Measurements from ENCODE around the gene NOS2. TPM values are rescaled to one million over a fixed set of nuclear protein-coding genes. Genes with fewer than 3 reads are reported as not detected.
"Not testable (repeated sequence)": the region's sequence is repeated elsewhere in the genome, so short reads cannot be mapped to it uniquely, and the experiment has no call there.

NOS2 gene
- total RNA-seq, 1 donor from 2014 or later = 0.09 TPM

DNA sequence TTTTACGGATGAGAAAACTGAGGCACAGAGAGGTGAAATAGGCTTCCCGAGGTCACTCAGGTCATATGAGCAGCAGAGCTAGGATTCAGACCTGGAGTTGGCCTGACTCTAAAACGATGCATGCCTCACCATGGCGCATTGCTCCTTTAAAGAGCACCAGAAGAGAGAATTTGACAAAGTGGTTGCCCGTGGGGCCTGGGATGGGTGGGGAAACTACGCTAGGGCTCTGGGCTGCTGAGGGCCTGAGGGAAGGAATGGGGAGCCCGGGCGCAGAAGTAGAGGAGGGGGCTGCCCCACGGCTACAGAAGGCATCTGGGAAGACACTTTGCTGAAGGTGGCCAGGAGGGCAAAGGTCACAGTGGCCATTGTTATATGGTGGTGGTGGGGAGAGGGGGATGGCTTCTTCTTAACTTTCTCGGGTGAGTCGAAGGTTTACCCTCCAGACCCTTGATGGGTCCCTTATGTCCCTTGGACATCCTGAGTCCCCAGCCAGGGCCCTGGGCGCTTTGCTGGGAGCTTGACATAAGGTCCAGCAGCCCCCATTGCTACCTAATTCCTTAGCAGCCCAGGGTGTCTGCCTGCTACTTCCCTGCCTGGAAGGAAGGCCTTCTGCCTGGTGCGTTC, 55.0 kb downstream of the NOS2 start:
- H3K36me3 Mint-ChIP-seq (ENCODE audit: low read depth, unreplicated experiment); H3K27ac ChIP-seq (ENCODE audit: low read depth, low read length); H3K9me3 ChIP-seq (ENCODE audit: insufficient read depth, low read depth, low read length); H4K20me1 ChIP-seq (ENCODE audit: insufficient read depth, low read length); H3K4me2 ChIP-seq (ENCODE audit: low read length); H3K27me3 Mint-ChIP-seq (ENCODE audit: low read depth, unreplicated experiment); H3K9me3 Mint-ChIP-seq (ENCODE audit: unreplicated experiment); H3K4me3 Mint-ChIP-seq (ENCODE audit: unreplicated experiment); H3K79me2 ChIP-seq (ENCODE audit: insufficient read depth, low read length); H3K4me1 Mint-ChIP-seq (ENCODE audit: low read depth, unreplicated experiment); FAIRE-seq; H2AFZ ChIP-seq (ENCODE audit: low read depth, low read length); H3K4me1 ChIP-seq (ENCODE audit: insufficient read depth, low read length); H3K27ac Mint-ChIP-seq (ENCODE audit: unreplicated experiment); H3K4me3 ChIP-seq (ENCODE audit: insufficient read depth, low read depth, low read length); H3K27me3 ChIP-seq (ENCODE audit: insufficient read depth, low read length); DNase-seq (ENCODE audit: low read depth); H3K9ac ChIP-seq (ENCODE audit: low read length); H3K36me3 ChIP-seq (ENCODE audit: insufficient read depth, low read length): not testable (repeated sequence)

DNA sequence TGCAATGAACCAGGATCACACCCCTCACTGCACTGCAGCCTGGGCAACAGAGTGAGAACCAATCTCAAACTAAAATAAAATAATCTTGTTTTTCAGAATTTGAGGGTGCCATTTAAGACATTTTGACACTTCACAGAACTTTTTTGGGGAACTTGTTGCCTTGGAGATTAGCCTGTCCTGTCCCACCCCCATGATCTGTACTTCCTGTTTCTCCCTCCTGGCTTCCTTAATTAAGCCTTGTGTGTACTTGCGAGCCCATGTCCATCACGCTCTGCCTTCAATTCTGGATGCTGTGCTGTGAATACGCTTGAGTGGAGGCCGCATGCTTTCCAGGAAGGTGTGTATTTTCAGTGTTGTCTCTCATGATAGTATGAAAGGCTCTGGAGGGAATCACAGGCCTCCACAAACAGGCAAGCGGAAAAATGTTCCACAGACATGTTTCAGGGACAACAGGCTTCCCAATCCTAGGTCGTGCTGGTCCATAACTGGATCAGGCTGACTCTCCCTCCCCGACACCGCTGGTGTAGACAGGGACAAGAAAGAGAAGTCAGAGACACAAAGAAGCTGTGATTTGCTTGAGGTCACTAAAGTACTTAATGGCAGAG, 56.9 kb downstream of the NOS2 start:
- no peaks in the 10 kb centered on the region for H3K4me1 Mint-ChIP-seq (ENCODE audit: low read depth, unreplicated experiment)
- Histone ChIP-seq H3K4me3 (ENCODE audit: insufficient read depth, low read depth, low read length) (no peak overlapping the region), H3K4me1 (ENCODE audit: insufficient read depth, low read length) (no peaks in the 10 kb centered on the region), H3K27me3 (ENCODE audit: insufficient read depth, low read length) (no peaks in the 10 kb centered on the region), H2AFZ (ENCODE audit: low read depth, low read length) (no peak overlapping the region), H3K4me2 (ENCODE audit: low read length) (no peak overlapping the region), H3K79me2 (ENCODE audit: insufficient read depth, low read length) (no peaks in the 10 kb centered on the region), H3K36me3 (ENCODE audit: insufficient read depth, low read length) (no peaks in the 10 kb centered on the region), H4K20me1 (ENCODE audit: insufficient read depth, low read length) (no peaks in the 10 kb centered on the region), H3K9ac (ENCODE audit: low read length) (no peak overlapping the region), H3K27ac (ENCODE audit: low read depth, low read length) (no peak overlapping the region), H3K9me3 (ENCODE audit: insufficient read depth, low read depth, low read length) (no peaks in the 10 kb centered on the region)
- FAIRE-seq (no peak), DNase-seq (ENCODE audit: low read depth) (no peak)
- peaks cover 3% of the 10 kb centered on the region for H3K27me3 Mint-ChIP-seq (ENCODE audit: low read depth, unreplicated experiment)
- H3K27ac Mint-ChIP-seq (ENCODE audit: unreplicated experiment) = no peak overlapping the region
- H3K9me3 Mint-ChIP-seq (ENCODE audit: unreplicated experiment) = peaks cover 2% of the 10 kb centered on the region
- H3K36me3 Mint-ChIP-seq (ENCODE audit: low read depth, unreplicated experiment) = no peaks in the 10 kb centered on the region
- TF ChIP-seq, protein P1, sequence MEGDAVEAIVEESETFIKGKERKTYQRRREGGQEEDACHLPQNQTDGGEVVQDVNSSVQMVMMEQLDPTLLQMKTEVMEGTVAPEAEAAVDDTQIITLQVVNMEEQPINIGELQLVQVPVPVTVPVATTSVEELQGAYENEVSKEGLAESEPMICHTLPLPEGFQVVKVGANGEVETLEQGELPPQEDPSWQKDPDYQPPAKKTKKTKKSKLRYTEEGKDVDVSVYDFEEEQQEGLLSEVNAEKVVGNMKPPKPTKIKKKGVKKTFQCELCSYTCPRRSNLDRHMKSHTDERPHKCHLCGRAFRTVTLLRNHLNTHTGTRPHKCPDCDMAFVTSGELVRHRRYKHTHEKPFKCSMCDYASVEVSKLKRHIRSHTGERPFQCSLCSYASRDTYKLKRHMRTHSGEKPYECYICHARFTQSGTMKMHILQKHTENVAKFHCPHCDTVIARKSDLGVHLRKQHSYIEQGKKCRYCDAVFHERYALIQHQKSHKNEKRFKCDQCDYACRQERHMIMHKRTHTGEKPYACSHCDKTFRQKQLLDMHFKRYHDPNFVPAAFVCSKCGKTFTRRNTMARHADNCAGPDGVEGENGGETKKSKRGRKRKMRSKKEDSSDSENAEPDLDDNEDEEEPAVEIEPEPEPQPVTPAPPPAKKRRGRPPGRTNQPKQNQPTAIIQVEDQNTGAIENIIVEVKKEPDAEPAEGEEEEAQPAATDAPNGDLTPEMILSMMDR (IDR thresholded peaks at IDR 0.05; ENCODE audit: insufficient read depth, low read depth, low read length) = no peak
- no peak for TF ChIP-seq EZH2 (IDR thresholded peaks at IDR 0.05; ENCODE audit: insufficient read depth, low read length)
- H3K4me3 Mint-ChIP-seq (ENCODE audit: unreplicated experiment) = no peak overlapping the region

DNA sequence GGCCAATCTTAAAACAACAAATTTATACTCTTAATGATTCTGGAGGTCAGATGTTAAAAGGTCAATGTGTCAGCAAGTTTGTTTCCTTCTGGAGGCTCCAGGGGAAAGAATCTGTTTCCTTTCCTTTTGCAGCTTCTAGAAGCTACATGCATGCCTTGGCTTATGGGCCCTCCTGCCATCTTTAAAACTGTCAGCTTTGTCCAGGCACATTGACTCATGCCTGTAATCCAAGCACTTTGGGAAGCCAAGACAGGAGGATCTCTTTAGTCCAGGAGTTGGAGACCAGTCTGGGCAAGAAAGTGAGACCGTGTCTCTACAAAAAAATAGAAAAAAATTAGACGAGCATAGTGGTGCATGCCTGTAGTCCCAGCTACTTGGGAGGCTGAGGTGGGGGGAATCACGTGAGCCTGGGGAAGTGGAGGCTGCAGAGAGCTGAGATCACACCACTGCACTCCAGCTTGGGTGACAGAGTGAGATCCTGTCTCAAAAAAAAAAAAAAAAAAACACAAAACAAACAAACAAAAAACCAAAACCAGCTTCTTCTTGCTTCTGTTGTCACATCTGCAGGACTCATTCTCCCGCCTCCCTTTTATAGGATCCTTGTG, 58.3 kb downstream of the NOS2 start:
- H3K36me3 ChIP-seq (ENCODE audit: insufficient read depth, low read length) = no peaks in the 10 kb centered on the region
- H2AFZ ChIP-seq (ENCODE audit: low read depth, low read length) = no peak overlapping the region
- no peak overlapping the region for H3K9ac ChIP-seq (ENCODE audit: low read length)
- Mint-ChIP-seq H3K36me3 (ENCODE audit: low read depth, unreplicated experiment) (no peaks in the 10 kb centered on the region), H3K27ac (ENCODE audit: unreplicated experiment) (no peak overlapping the region), H3K9me3 (ENCODE audit: unreplicated experiment) (peaks cover 2% of the 10 kb centered on the region), H3K27me3 (ENCODE audit: low read depth, unreplicated experiment) (peaks cover 3% of the 10 kb centered on the region), H3K4me1 (ENCODE audit: low read depth, unreplicated experiment) (no peaks in the 10 kb centered on the region), H3K4me3 (ENCODE audit: unreplicated experiment) (no peak overlapping the region)
- peaks cover 3% of the 10 kb centered on the region for H3K27me3 ChIP-seq (ENCODE audit: insufficient read depth, low read length)
- no peaks in the 10 kb centered on the region for H3K79me2 ChIP-seq (ENCODE audit: insufficient read depth, low read length)
- no peak for TF ChIP-seq EZH2 (IDR thresholded peaks at IDR 0.05; ENCODE audit: insufficient read depth, low read length)
- TF ChIP-seq, protein P1 (IDR thresholded peaks at IDR 0.05; ENCODE audit: insufficient read depth, low read depth, low read length) = no peak
- FAIRE-seq = no peak
- no peaks in the 10 kb centered on the region for H3K4me1 ChIP-seq (ENCODE audit: insufficient read depth, low read length)
- H3K9me3 ChIP-seq (ENCODE audit: insufficient read depth, low read depth, low read length) = no peaks in the 10 kb centered on the region
- no peaks in the 10 kb centered on the region for H4K20me1 ChIP-seq (ENCODE audit: insufficient read depth, low read length)
- DNase-seq (ENCODE audit: low read depth) = no peak
- H3K4me2 ChIP-seq (ENCODE audit: low read length) = no peak overlapping the region
- no peak overlapping the region for H3K4me3 ChIP-seq (ENCODE audit: insufficient read depth, low read depth, low read length)
- H3K27ac ChIP-seq (ENCODE audit: low read depth, low read length) = no peak overlapping the region
